Gastrocnemius medialis (tissue), 4 donors: ENCODE data around the gene SOAT2.

Source experiments
- POLR2A ChIP-seq, 2 donors: fragments of 450-650 bp; IDR thresholded peaks; one replicate each; pipeline ENCODE4 v1.6.1; 2017; ENCODE audit warnings: antibody characterized with exemption in 2 of 2, mild to moderate bottlenecking in 2 of 2, moderate library complexity in 2 of 2
- TF ChIP-seq, protein P1 (sequence below), 5 experiments: fragments of 450-650 bp in 3 of 5; fragments of 200-600 bp in 2 of 5; sonication (generic) in 2 of 5; IDR thresholded peaks in 4 of 5; conservative IDR thresholded peaks in 1 of 5; 1 replicate in 4 of 5; 2 replicates in 1 of 5; pipeline ENCODE4 v1.5.1; 2016 to 2019; ENCODE audit warnings: antibody characterized with exemption in 5 of 5, mild to moderate bottlenecking in 3 of 5, moderate library complexity in 3 of 5

- TF ChIP-seq, protein P1, sequence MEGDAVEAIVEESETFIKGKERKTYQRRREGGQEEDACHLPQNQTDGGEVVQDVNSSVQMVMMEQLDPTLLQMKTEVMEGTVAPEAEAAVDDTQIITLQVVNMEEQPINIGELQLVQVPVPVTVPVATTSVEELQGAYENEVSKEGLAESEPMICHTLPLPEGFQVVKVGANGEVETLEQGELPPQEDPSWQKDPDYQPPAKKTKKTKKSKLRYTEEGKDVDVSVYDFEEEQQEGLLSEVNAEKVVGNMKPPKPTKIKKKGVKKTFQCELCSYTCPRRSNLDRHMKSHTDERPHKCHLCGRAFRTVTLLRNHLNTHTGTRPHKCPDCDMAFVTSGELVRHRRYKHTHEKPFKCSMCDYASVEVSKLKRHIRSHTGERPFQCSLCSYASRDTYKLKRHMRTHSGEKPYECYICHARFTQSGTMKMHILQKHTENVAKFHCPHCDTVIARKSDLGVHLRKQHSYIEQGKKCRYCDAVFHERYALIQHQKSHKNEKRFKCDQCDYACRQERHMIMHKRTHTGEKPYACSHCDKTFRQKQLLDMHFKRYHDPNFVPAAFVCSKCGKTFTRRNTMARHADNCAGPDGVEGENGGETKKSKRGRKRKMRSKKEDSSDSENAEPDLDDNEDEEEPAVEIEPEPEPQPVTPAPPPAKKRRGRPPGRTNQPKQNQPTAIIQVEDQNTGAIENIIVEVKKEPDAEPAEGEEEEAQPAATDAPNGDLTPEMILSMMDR (IDR thresholded peaks at IDR 0.05 in 4 of 5, conservative IDR thresholded peaks at IDR 0.05 in 1 of 5), result no peak
- TF ChIP-seq POLR2A (IDR thresholded peaks at IDR 0.05), result no peak
Observed at GRCh38 chr12:53063708-53064612, 39.3 kb upstream of the SOAT2 start.
